Transverse colon (tissue), 4 donors: Measurements from ENCODE around the gene ST8SIA5. TPM values are rescaled to one million over a fixed set of nuclear protein-coding genes. Genes with fewer than 3 reads are reported as not detected.

Experiments used
- DNase-seq: peaks from one replicate; pipeline ENCODE4 v3.0.0-alpha.2; 2019
- H3K27ac ChIP-seq, 4 donors: fragments of 200-600 bp; sonication (generic); 2 replicates each; pipeline ENCODE4 v1.5.1; 2016 to 2018; ENCODE audit warnings: inconsistent platforms in 4 of 4
- H3K27me3 ChIP-seq: fragments of 200-600 bp; sonication (generic); 2 replicates; pipeline ENCODE4 v1.5.1; 2017; ENCODE audit warnings: inconsistent platforms
- H3K36me3 ChIP-seq, 4 donors: fragments of 200-600 bp; sonication (generic); 2 replicates each; pipeline ENCODE4 v1.5.1; 2017 to 2019; ENCODE audit warnings: inconsistent platforms in 4 of 4
- H3K4me1 ChIP-seq, 4 donors: fragments of 200-600 bp; sonication (generic); 2 replicates each; pipeline ENCODE4 v1.5.1; 2017 to 2020; ENCODE audit warnings: inconsistent platforms in 4 of 4
- H3K4me3 ChIP-seq, 4 donors: fragments of 200-600 bp; sonication (generic); 1 replicate in 1 of 4; 2 replicates in 3 of 4; pipeline versions ENCODE4 v1.5.1 to v1.6.1; 2017 to 2019; ENCODE audit warnings: inconsistent platforms in 4 of 4
- H3K9me3 ChIP-seq, 2 donors: fragments of 200-600 bp; sonication (generic); 2 replicates each; pipeline ENCODE4 v1.5.1; 2017 to 2019; ENCODE audit warnings: inconsistent platforms in 2 of 2
- EP300 ChIP-seq: sonication (generic); formaldehyde crosslinking; IDR thresholded peaks from one replicate; pipeline ENCODE4 v1.6.1; 2017; ENCODE audit warnings: antibody characterized with exemption, low read depth
- POLR2A ChIP-seq: fragments of 450-650 bp; IDR thresholded peaks from one replicate; pipeline ENCODE4 v1.6.1; 2016; ENCODE audit warnings: antibody characterized with exemption, mild to moderate bottlenecking, moderate library complexity
- POLR2AphosphoS5 ChIP-seq, 3 donors: sonication (generic); formaldehyde crosslinking; IDR thresholded peaks; one replicate each; pipeline ENCODE4 v1.6.1; 2016; ENCODE audit warnings: antibody characterized with exemption in 3 of 3
- WGBS, 2 donors: methylation state at CpG; one replicate each; pipeline ENCODE4 v1.1.5; 2018; ENCODE audit warnings: low coverage in 1 of 2; 5-methylcytosine and 5-hydroxymethylcytosine counted together
- in situ Hi-C, 4 donors: fragments of 200-750 bp; cut with MboI; loops; one replicate each; pipeline versions ENCODE4 v1.15.0 to v1.15.1; 2017; ENCODE audit warnings: low sequenced_read_pairs in 3 of 4, low pct_ligation_motif_present in 1 of 4, low pct_unique_long_range_greater_than_20kb in 1 of 4
- intact Hi-C: fragments of 100-400 bp; cut with DNase I; formaldehyde crosslinking; loops from one replicate; pipeline ENCODE4 v1.15.1; 2023; ENCODE audit warnings: low total_unique reads
- total RNA-seq, 4 donors: library from RNA; depleted of rRNA; stranded (reverse); fragments of >200 nt; gene quantifications; one replicate each; pipeline ENCODE4 v1.1.0, GENCODE V29; 2016
- TF ChIP-seq, protein P1 (sequence below), 5 experiments: fragments of 200-600 bp in 3 of 5; fragments of 450-650 bp in 2 of 5; sonication (generic) in 3 of 5; IDR thresholded peaks; 1 replicate in 2 of 5; 2 replicates in 3 of 5; pipeline ENCODE4 v1.5.1; 2016 to 2017; ENCODE audit warnings: antibody characterized with exemption in 5 of 5, inconsistent platforms in 3 of 5, mild to moderate bottlenecking in 2 of 5, moderate library complexity in 1 of 5

The ST8SIA5 gene
- total RNA-seq, 4 donors from 2014 or later: 0.41 TPM; not detected in 3

- TF ChIP-seq POLR2A (no peak), EP300 (no peak), POLR2AphosphoS5 (IDR thresholded peaks at IDR 0.05) (no peak)
- TF ChIP-seq, protein P1, sequence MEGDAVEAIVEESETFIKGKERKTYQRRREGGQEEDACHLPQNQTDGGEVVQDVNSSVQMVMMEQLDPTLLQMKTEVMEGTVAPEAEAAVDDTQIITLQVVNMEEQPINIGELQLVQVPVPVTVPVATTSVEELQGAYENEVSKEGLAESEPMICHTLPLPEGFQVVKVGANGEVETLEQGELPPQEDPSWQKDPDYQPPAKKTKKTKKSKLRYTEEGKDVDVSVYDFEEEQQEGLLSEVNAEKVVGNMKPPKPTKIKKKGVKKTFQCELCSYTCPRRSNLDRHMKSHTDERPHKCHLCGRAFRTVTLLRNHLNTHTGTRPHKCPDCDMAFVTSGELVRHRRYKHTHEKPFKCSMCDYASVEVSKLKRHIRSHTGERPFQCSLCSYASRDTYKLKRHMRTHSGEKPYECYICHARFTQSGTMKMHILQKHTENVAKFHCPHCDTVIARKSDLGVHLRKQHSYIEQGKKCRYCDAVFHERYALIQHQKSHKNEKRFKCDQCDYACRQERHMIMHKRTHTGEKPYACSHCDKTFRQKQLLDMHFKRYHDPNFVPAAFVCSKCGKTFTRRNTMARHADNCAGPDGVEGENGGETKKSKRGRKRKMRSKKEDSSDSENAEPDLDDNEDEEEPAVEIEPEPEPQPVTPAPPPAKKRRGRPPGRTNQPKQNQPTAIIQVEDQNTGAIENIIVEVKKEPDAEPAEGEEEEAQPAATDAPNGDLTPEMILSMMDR (IDR thresholded peaks at IDR 0.05): no peak
- 76% methylated on average over 2 of the region's 2 CpGs; no CpG with 5 or more reads in 1 of the 2 donors for WGBS, 2 donors
- Histone ChIP-seq H3K27me3 (no peaks in the 10 kb centered on the region), H3K9me3 (no peaks in the 10 kb centered on the region), H3K36me3 (no peaks in the 10 kb centered on the region), H3K4me1 (no peaks in the 10 kb centered on the region), H3K27ac (no peak overlapping the region), H3K4me3 (no peak overlapping the region)
- DNase-seq: no peak
- intact Hi-C loops (no loop called here), in situ Hi-C loops (no loop called here)
These were observed 79.2 kb downstream of the ST8SIA5 start for GRCh38 chr18:46677611-46678010.

DNA sequence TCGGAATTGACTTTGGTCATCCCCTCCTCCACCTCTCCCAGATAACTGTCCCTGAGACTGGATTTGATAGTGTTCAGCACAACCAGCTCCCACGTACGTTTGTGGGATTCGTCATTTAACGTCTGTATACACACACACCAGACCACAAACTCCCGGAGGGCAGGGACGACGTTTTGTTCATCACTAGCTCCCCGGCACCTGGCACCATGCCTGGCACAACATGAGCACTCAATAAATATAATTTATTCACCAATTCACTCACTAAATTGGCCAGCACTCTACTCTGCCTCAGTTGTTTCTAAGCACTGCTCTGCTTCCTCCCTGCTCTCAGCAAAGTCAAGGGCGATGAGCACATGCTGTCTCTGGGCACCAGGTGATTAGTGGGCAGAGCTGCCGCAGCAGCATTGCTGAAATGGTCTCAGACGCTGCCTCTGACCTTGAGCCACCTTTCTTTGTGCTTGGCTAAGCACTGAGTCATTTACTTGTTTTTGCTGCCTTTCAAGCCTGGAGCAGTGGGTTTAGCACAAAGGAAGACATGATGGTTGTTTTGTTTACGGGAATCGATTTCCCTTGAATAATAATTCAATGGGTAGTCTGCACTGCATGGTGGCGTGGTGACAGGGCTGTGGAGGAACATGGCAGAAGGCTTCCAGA is 80.5 kb downstream of the ST8SIA5 start:
- TF ChIP-seq POLR2AphosphoS5 (IDR thresholded peaks at IDR 0.05) (no peak), POLR2A (no peak), EP300 (no peak)
- TF ChIP-seq, protein P1 (IDR thresholded peaks at IDR 0.05): no peak
- Histone ChIP-seq H3K27ac (no peak overlapping the region), H3K9me3 (no peaks in the 10 kb centered on the region), H3K4me3 (no peak overlapping the region), H3K36me3 (no peaks in the 10 kb centered on the region), H3K27me3 (no peaks in the 10 kb centered on the region), H3K4me1 (no peaks in the 10 kb centered on the region)
- 53 to 56% methylated on average over 7 to 15 of the region's 15 CpGs for WGBS, 2 donors
- intact Hi-C loops (no loop called here), in situ Hi-C loops (no loop called here)
- DNase-seq: no peak

DNA sequence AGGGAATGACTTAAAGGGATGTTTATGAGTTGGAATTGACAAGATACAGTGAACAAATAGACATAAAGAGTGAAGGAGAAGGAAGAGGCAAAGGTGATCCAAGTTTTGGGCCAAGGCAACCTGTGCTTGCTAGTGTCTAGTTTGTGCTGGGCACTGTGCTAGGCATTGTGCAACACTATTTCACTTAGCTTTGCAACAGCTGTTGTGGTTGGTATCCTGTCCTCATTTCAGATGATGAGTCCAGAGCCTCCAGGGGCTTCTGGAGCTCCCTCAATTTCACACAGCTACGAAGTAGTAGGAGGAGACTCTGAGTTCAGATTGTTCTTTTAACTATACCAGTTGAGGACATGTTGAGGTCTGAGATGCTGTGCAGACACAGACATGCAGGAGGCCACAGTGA is 81.7 kb downstream of the ST8SIA5 start:
- DNase-seq: no peak
- WGBS, 2 donors: 65% methylated on average over 1 of the region's 1 CpG; no CpG with 5 or more reads in 1 of the 2 donors
- in situ Hi-C loops (no loop called here), intact Hi-C loops (no loop called here)
- Histone ChIP-seq H3K4me3 (no peak overlapping the region), H3K27ac (no peak overlapping the region), H3K36me3 (no peaks in the 10 kb centered on the region), H3K27me3 (no peaks in the 10 kb centered on the region), H3K9me3 (no peaks in the 10 kb centered on the region), H3K4me1 (no peaks in the 10 kb centered on the region)
- TF ChIP-seq POLR2A (no peak), EP300 (no peak), POLR2AphosphoS5 (IDR thresholded peaks at IDR 0.05) (no peak)
- TF ChIP-seq, protein P1 (IDR thresholded peaks at IDR 0.05): no peak

- H3K27ac ChIP-seq: no peak overlapping the region
- no peaks in the 10 kb centered on the region for H3K36me3 ChIP-seq
- WGBS, 2 donors: 20 to 79% methylated on average over 1 to 6 of the region's 6 CpGs
- in situ Hi-C loops: loop anchor here in 3 of 4 donors (25.0 kb wide), 2 partner anchors 110 to 385 kb away; no protein-coding TSS in a partner anchor
- intact Hi-C loops: no loop called here
- no peak for DNase-seq
- TF ChIP-seq POLR2AphosphoS5 (IDR thresholded peaks at IDR 0.05): no peak
- TF ChIP-seq POLR2A: no peak
- TF ChIP-seq, protein P1 (IDR thresholded peaks at IDR 0.05): no peak
- TF ChIP-seq EP300: no peak
- H3K27me3 ChIP-seq: no peaks in the 10 kb centered on the region
- H3K4me1 ChIP-seq: no peaks in the 10 kb centered on the region
- no peak overlapping the region for H3K4me3 ChIP-seq
- H3K9me3 ChIP-seq: no peaks in the 10 kb centered on the region
These were observed 84.5 kb downstream of the ST8SIA5 start for GRCh38 chr18:46672062-46672970.
